NCI-H460 (cell line): ENCODE data around the gene SLX9. TPM values are rescaled to one million over a fixed set of nuclear protein-coding genes. Genes with fewer than 3 reads are reported as not detected.

Source experiments
- DNase-seq: peaks from one replicate; pipeline ENCODE4 v3.0.0-alpha.2; 2016; ENCODE audit warnings: low read depth; ENCODE audit errors: extremely low read depth
- total RNA-seq: library from RNA; depleted of rRNA; stranded (reverse); fragments of >200 nt; shearing (Covaris generic); gene quantifications from 2 replicates; pipeline ENCODE4 v1.2.3, GENCODE V29; 2014

Gene SLX9
- total RNA-seq, 1 experiment from 2014 or later, result 37.3 TPM

GRCh38 chr21:44943686-44944550, 4.1 kb downstream of the SLX9 start:
- DNase-seq, result no peak

GRCh38 chr21:44944596-44944995, 4.8 kb downstream of the SLX9 start:
- DNase-seq, result no peak

- DNase-seq, result no peak
Measured at GRCh38 chr21:44946254-44947041, 6.6 kb downstream of the SLX9 start.

GRCh38 chr21:44947111-44947929, 7.5 kb downstream of the SLX9 start:
- DNase-seq, result peak; percentile 41

- DNase-seq, result peak; percentile 78
Measured at GRCh38 chr21:44947930-44948331, 8.1 kb downstream of the SLX9 start.

GRCh38 chr21:44948426-44949120, 8.7 kb downstream of the SLX9 start:
- no peak for DNase-seq

GRCh38 chr21:44949161-44949778, 9.4 kb downstream of the SLX9 start:
- DNase-seq, result no peak

GRCh38 chr21:44949779-44950198, 10.0 kb downstream of the SLX9 start:
- peak; percentile 72 for DNase-seq

GRCh38 chr21:44950351-44950750, 10.5 kb downstream of the SLX9 start:
- no peak for DNase-seq

- DNase-seq, result no peak
Measured at GRCh38 chr21:44951186-44951915, 11.5 kb downstream of the SLX9 start.

GRCh38 chr21:44952116-44952928, 12.5 kb downstream of the SLX9 start:
- no peak for DNase-seq

GRCh38 chr21:44952929-44953627, 13.2 kb downstream of the SLX9 start:
- no peak for DNase-seq

GRCh38 chr21:44953628-44954021, 13.8 kb downstream of the SLX9 start:
- no peak for DNase-seq

GRCh38 chr21:44954281-44954771, 14.5 kb downstream of the SLX9 start:
- no peak for DNase-seq

GRCh38 chr21:44955141-44955797, 15.4 kb downstream of the SLX9 start:
- no peak for DNase-seq

GRCh38 chr21:44955798-44956175, 16.0 kb downstream of the SLX9 start:
- no peak for DNase-seq
